A549 (cell line): ENCODE measurements around the gene L3MBTL4. TPM values are rescaled to one million over a fixed set of nuclear protein-coding genes. Genes with fewer than 3 reads are reported as not detected.

Experiments used
- ATAC-seq, 2 experiments: fragments of 200-7000 bp in 1 of 2; fragments of >200 bp in 1 of 2; cut with Nextera tagmentation in 1 of 2; cut with Tn5 transposase in 1 of 2; 3 replicates each; pipeline versions ENCODE4 v1.8.0 to v1.9.1; 2018 to 2020; ENCODE audit warnings: mild to moderate bottlenecking in 1 of 2, moderate library complexity in 1 of 2
- CTCF ChIA-PET: fragments of 300-600 bp; sonication (Branson Sonifier 250); formaldehyde crosslinking; extraction: SDS; loops from one replicate; lab custom pipeline; 2021; ENCODE audit warnings: antibody characterized with exemption, inconsistent platforms; lab: Yijun Ruan, JAX
- POLR2A ChIA-PET: fragments of 350-600 bp; formaldehyde crosslinking; extraction: SDS; loops from one replicate; lab custom pipeline; 2021; ENCODE audit warnings: antibody characterized with exemption, inconsistent platforms; lab: Yijun Ruan, JAX
- DNase-seq, 2 experiments: peaks; one replicate each; pipeline versions ENCODE4 v3.0.0 to v3.0.0-alpha.2; 2011 to 2016; ENCODE audit warnings: low read depth in 1 of 2, low spot score in 1 of 2
- FAIRE-seq: peaks from 2 replicates; lab custom pipeline; 2011; peaks lifted over from hg19 to GRCh38; lab: Jason Lieb, UNC
- H3K27ac ChIP-seq, 2 experiments: fragments of >200 bp; sonication (Bioruptor Twin); formaldehyde crosslinking; 3 replicates each; pipeline ENCODE4 v1.5.1; 2016 to 2017
- H3K4me1 ChIP-seq: fragments of >200 bp; sonication (Bioruptor Twin); formaldehyde crosslinking; 3 replicates; pipeline ENCODE4 v1.6.1; 2016
- H3K4me2 ChIP-seq: fragments of >200 bp; sonication (Bioruptor Twin); formaldehyde crosslinking; 3 replicates; pipeline ENCODE4 v1.6.1; 2016
- H3K4me3 ChIP-seq: fragments of >200 bp; sonication (Bioruptor Twin); formaldehyde crosslinking; 3 replicates; pipeline ENCODE4 v1.5.1; 2016
- H3K9me3 ChIP-seq: fragments of >200 bp; sonication (Bioruptor Twin); formaldehyde crosslinking; 3 replicates; pipeline ENCODE4 v1.6.1; 2016
- ATOH8 ChIP-seq: fragments of 250-450 bp; sonication (Bioruptor Pico); IDR thresholded peaks from 2 replicates; pipeline ENCODE4 v1.5.0; 2020; ENCODE audit warnings: low read depth, mild to moderate bottlenecking, moderate library complexity
- BCL3 ChIP-seq: fragments of >200 bp; sonication (Bioruptor Twin); formaldehyde crosslinking; IDR thresholded peaks from 3 replicates; pipeline ENCODE4 v1.6.1; 2016
- BHLHE40 ChIP-seq: IDR thresholded peaks from 2 replicates; pipeline ENCODE4 v1.6.1; 2012; ENCODE audit warnings: low read depth, low read length, inconsistent platforms
- CHD2 ChIP-seq: fragments of 150-350 bp; IDR thresholded peaks from 2 replicates; pipeline ENCODE4 v1.6.1; 2014; ENCODE audit warnings: low read length; ENCODE audit not compliant: partially characterized antibody
- E2F6 ChIP-seq: IDR thresholded peaks from 2 replicates; pipeline ENCODE4 v1.6.1; 2012; ENCODE audit warnings: low read depth, borderline replicate concordance
- EHMT2 ChIP-seq: fragments of 200-600 bp; sonication (generic); IDR thresholded peaks from 2 replicates; pipeline ENCODE4 v1.6.1; 2016; ENCODE audit warnings: antibody characterized with exemption, low read depth, mild to moderate bottlenecking, moderate library complexity
- ELK1 ChIP-seq: fragments of 150-350 bp; IDR thresholded peaks from 2 replicates; pipeline ENCODE4 v1.6.1; 2014; ENCODE audit warnings: low read depth, mild to moderate bottlenecking, low read length
- EP300 ChIP-seq, 2 experiments: fragments of >200 bp; sonication (Bioruptor Twin); formaldehyde crosslinking; IDR thresholded peaks; 2 replicates in 1 of 2; 3 replicates in 1 of 2; pipeline ENCODE4 v1.6.1; 2016 to 2017
- ESRRA ChIP-seq: fragments of 150-350 bp; IDR thresholded peaks from 2 replicates; pipeline ENCODE4 v1.6.1; 2014; ENCODE audit warnings: mild to moderate bottlenecking, low read length, borderline replicate concordance
- FOSB ChIP-seq: fragments of 250-450 bp; sonication (Bioruptor Pico); IDR thresholded peaks from 2 replicates; pipeline ENCODE4 v1.5.0; 2020; ENCODE audit warnings: mild to moderate bottlenecking, moderate library complexity
- GATA3 ChIP-seq: IDR thresholded peaks from 2 replicates; pipeline ENCODE4 v1.6.1; 2012; ENCODE audit warnings: borderline replicate concordance
- HEYL ChIP-seq: fragments of 250-450 bp; sonication (Bioruptor Pico); IDR thresholded peaks from 2 replicates; pipeline ENCODE4 v1.8.0; 2021; ENCODE audit warnings: mild to moderate bottlenecking, moderate library complexity
- HOXB5 ChIP-seq: fragments of 250-450 bp; sonication (Bioruptor Pico); IDR thresholded peaks from 2 replicates; pipeline ENCODE4 v1.5.0; 2020; ENCODE audit warnings: mild to moderate bottlenecking, moderate library complexity
- JUN ChIP-seq, 2 experiments: fragments of >200 bp; sonication (Bioruptor Twin); formaldehyde crosslinking; IDR thresholded peaks; 2 replicates in 1 of 2; 3 replicates in 1 of 2; pipeline ENCODE4 v1.6.1; 2016 to 2017
- MAFK ChIP-seq: fragments of 450-650 bp; IDR thresholded peaks from 2 replicates; pipeline ENCODE4 v1.6.1; 2014; ENCODE audit not compliant: partially characterized antibody
- NFE2L2 ChIP-seq: fragments of 150-350 bp; conservative IDR thresholded peaks from 2 replicates; pipeline ENCODE4 v1.6.1; 2014; ENCODE audit warnings: low read length
- NPAS2 ChIP-seq: fragments of 250-450 bp; sonication (Bioruptor Pico); IDR thresholded peaks from 2 replicates; pipeline ENCODE4 v1.8.0; 2022; ENCODE audit warnings: mild to moderate bottlenecking, moderate library complexity, borderline replicate concordance
- NR3C1 ChIP-seq: fragments of >200 bp; sonication (Bioruptor Twin); formaldehyde crosslinking; IDR thresholded peaks from 3 replicates; pipeline ENCODE4 v1.6.1; 2017
- PBX3 ChIP-seq: IDR thresholded peaks from 2 replicates; pipeline ENCODE4 v1.6.1; 2012
- POLR2AphosphoS2 ChIP-seq: conservative IDR thresholded peaks from 2 replicates; pipeline ENCODE4 v1.6.1; 2012; ENCODE audit warnings: low read length, improper control_type of control experiment, inconsistent platforms
- RARB ChIP-seq: fragments of 250-450 bp; sonication (Bioruptor Pico); IDR thresholded peaks from 2 replicates; pipeline ENCODE4 v1.8.0; 2021; ENCODE audit warnings: mild to moderate bottlenecking, moderate library complexity
- RCOR1 ChIP-seq: fragments of 150-350 bp; IDR thresholded peaks from 2 replicates; pipeline ENCODE4 v1.6.1; 2014; ENCODE audit warnings: antibody characterized with exemption, low read length, low read depth
- SMC3 ChIP-seq: fragments of >200 bp; sonication (Bioruptor Twin); formaldehyde crosslinking; IDR thresholded peaks from 3 replicates; pipeline ENCODE4 v1.6.1; 2018; ENCODE audit warnings: inconsistent platforms
- SREBF2 ChIP-seq: fragments of 450-650 bp; IDR thresholded peaks from 2 replicates; pipeline ENCODE4 v1.6.1; 2014; ENCODE audit warnings: mild to moderate bottlenecking, moderate library complexity
- ZC3H11A ChIP-seq: fragments of 450-650 bp; IDR thresholded peaks from 2 replicates; pipeline ENCODE4 v1.6.1; 2014; ENCODE audit warnings: antibody characterized with exemption, mild to moderate bottlenecking
- WGBS: methylation state at CpG from one replicate; pipeline ENCODE4 v1.1.6; 2017; ENCODE audit errors: missing lambda C conversion rate; 5-methylcytosine and 5-hydroxymethylcytosine counted together
- polyA minus RNA-seq: library from RNA; depleted of rRNA, polyadenylated mRNA; stranded (reverse); fragments of >200 nt; gene quantifications from 2 replicates; pipeline ENCODE4 v1.2.3, GENCODE V29; 2011; rRNA and poly(A)+ RNA removed
- polyA plus RNA-seq, 4 experiments: library from polyadenylated mRNA; depleted of rRNA in 3 of 4; stranded (reverse); fragments of >200 nt; fragmentation: RNase III in 1 of 4; extraction: RNeasy Plus Mini Kit Qiagen cat#74134 plus additional on column Dnase treatment in 1 of 4; gene quantifications; 2 replicates in 3 of 4; 3 replicates in 1 of 4; pipeline ENCODE4 v1.2.3, GENCODE V29; 2011 to 2017

L3MBTL4 gene
- 0.06 TPM in 1 of 2 replicates, not detected in the other for polyA plus RNA-seq (2011; rRNA removed)
- not detected in 2 replicates for polyA plus RNA-seq (2012; cell fraction: cytosol; rRNA removed)
- polyA plus RNA-seq (2012; cell fraction: nucleus; rRNA removed): not detected in 2 replicates
- 0.03 TPM in 1 of 3 replicates, not detected in the others for polyA plus RNA-seq (2017; fragmentation: RNase III; extraction: RNeasy Plus Mini Kit Qiagen cat#74134 plus additional on column Dnase treatment)
- not detected in 2 replicates for polyA minus RNA-seq

- no peak for DNase-seq
- peak within 1 kb of the TSS; percentile 79 for H3K4me2 ChIP-seq
- CTCF ChIA-PET: no interaction called here
Measured at GRCh38 chr18:6414723-6415417, at the start of gene L3MBTL4. L3MBTL4 (minus strand) TSS chr18:6414911; CDS start chr18:6311625, 103,286 bp downstream.

GRCh38 chr18:6452194-6452593, 37.5 kb upstream of the L3MBTL4 start:
- CTCF ChIA-PET: no interaction called here

More at GRCh38 chr18:6414723-6415417, at the start of gene L3MBTL4:
- Histone ChIP-seq H3K4me3 (peak within 1 kb of the TSS; percentile 50), H3K27ac (peak within 1 kb of the TSS in 1 of 2 experiments; percentile 63; a peak in 2 of 6 replicates), H3K4me1 (no peaks in the 10 kb centered on the region), H3K9me3 (no peaks in the 10 kb centered on the region)
- ATAC-seq: peak in 1 of 2 experiments; percentile 24; a peak in 1 of 6 replicates
- TF ChIP-seq EP300 (IDR thresholded peaks at IDR 0.05): no peak
- TF ChIP-seq HEYL (CRISPR knock-in tag): no peak
- TF ChIP-seq NFE2L2: no peak
- no peak for TF ChIP-seq PBX3
- no peak for TF ChIP-seq GATA3
- no peak for TF ChIP-seq SMC3
- TF ChIP-seq ZC3H11A: no peak
- no peak for TF ChIP-seq NPAS2 (CRISPR knock-in tag)
- FAIRE-seq: no peak
- WGBS: 2% methylated on average over 18 of the region's 67 CpGs
- POLR2A ChIA-PET: no interaction called here

GRCh38 chr18:6449213-6449612, 34.5 kb upstream of the L3MBTL4 start:
- H3K4me3 ChIP-seq: no peak overlapping the region
- WGBS: 37% methylated on average over 5 of the region's 5 CpGs
- ChIA-PET POLR2A (no interaction called here), CTCF (no interaction called here)
- ATAC-seq (no peak), DNase-seq (no peak), FAIRE-seq (no peak)
- no peak overlapping the region for H3K27ac ChIP-seq
- H3K9me3 ChIP-seq: no peaks in the 10 kb centered on the region
- no peak overlapping the region for H3K4me2 ChIP-seq
- no peaks in the 10 kb centered on the region for H3K4me1 ChIP-seq
- no peak for TF ChIP-seq E2F6
- TF ChIP-seq ESRRA: no peak
- TF ChIP-seq POLR2AphosphoS2: no peak
- no peak for TF ChIP-seq SMC3
- TF ChIP-seq SREBF2: no peak
- no peak for TF ChIP-seq HOXB5 (CRISPR knock-in tag)
- TF ChIP-seq BHLHE40: no peak
- TF ChIP-seq NR3C1: no peak
- TF ChIP-seq EHMT2: no peak
- TF ChIP-seq MAFK: no peak
- no peak for TF ChIP-seq ATOH8 (CRISPR knock-in tag)
- no peak for TF ChIP-seq RARB (CRISPR knock-in tag)
- TF ChIP-seq BCL3: no peak
- TF ChIP-seq EP300 (IDR thresholded peaks at IDR 0.05): no peak
- TF ChIP-seq JUN (IDR thresholded peaks at IDR 0.05): no peak

More at GRCh38 chr18:6452194-6452593, 37.5 kb upstream of the L3MBTL4 start:
- no peak overlapping the region for H3K4me2 ChIP-seq
- no peaks in the 10 kb centered on the region for H3K9me3 ChIP-seq
- POLR2A ChIA-PET: no interaction called here
- DNase-seq: no peak
- no peaks in the 10 kb centered on the region for H3K4me1 ChIP-seq
- ATAC-seq: no peak
- no peak for FAIRE-seq
- no peak for TF ChIP-seq BCL3
- TF ChIP-seq ELK1: no peak
- TF ChIP-seq CHD2: no peak
- no peak for TF ChIP-seq RCOR1
- TF ChIP-seq FOSB (CRISPR knock-in tag): no peak
- TF ChIP-seq, all 56 proteins: peak for 0
- Histone ChIP-seq H3K4me3 (no peak overlapping the region), H3K27ac (no peak overlapping the region)
